Activated effector memory CD4-positive, alpha-beta T cell treated with anti-CD3 and anti-CD28 coated beads, Interleukin-2, amount 50 U/mL, for 16 hours (primary cell): ENCODE measurements around the gene MYO1D.
"Not testable (repeated sequence)": the region's sequence is repeated elsewhere in the genome, so short reads cannot be mapped to it uniquely, and the experiment has no call there.

Experiments used
- DNase-seq: peaks from one replicate; pipeline ENCODE4 v3.0.0-alpha.2; 2020

MYO1D gene

DNA sequence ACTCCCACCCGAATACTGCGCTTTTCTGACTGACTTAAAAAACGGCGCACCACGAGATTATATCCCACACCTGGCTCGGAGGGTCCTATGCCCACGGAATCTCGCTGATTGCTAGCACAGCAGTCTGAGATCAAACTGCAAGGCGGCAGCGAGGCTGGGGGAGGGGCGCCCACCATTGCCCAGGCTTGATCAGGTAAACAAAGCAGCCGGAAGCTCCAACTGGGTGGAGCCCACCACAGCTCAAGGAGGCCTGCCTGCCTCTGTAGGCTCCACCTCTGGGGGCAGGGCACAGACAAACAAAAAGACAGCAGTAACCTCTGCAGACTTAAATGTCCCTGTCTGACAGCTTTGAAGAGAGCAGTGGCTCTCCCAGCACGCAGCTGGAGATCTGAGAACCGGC is 10.5 kb upstream of the MYO1D start:
- not testable (repeated sequence) for DNase-seq

DNA sequence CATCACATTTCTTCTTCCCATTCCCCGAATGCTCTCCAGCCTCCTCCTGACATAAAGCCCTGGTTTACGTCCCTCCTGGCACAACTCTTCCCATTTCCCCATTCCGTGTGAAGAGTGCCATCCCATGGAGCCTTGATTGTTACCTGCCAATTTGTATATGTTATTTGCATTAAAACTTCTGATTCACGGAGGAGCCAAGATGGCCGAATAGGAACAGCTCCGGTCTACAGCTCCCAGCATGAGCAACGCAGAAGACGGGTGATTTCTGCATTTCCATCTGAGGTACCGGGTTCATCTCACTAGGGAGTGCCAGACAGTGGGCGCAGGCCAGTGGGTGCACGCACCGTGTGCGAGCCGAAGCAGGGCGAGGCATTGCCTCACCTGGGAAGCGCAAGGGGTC is 10.0 kb upstream of the MYO1D start:
- not testable (repeated sequence) for DNase-seq

DNA sequence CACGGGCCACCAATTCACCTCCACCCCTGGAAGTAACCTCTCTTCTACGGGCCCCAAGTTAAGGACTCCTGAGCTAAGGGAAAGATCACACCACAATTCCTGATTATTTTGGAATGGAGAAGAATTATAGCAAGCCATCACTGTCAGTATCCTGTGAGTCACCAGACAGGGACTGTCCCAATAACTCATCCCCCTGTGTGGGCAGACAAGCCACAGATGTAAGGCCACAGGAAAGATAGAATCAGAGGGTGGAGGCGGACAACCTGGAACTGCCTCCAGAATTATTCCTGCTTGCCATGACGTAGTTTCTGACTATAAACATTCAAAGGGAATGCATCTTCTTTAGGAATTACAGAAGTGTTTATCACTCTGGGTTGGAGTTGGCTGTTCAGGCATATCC is 5.8 kb upstream of the MYO1D start:
- peak; percentile 64 for DNase-seq

DNA sequence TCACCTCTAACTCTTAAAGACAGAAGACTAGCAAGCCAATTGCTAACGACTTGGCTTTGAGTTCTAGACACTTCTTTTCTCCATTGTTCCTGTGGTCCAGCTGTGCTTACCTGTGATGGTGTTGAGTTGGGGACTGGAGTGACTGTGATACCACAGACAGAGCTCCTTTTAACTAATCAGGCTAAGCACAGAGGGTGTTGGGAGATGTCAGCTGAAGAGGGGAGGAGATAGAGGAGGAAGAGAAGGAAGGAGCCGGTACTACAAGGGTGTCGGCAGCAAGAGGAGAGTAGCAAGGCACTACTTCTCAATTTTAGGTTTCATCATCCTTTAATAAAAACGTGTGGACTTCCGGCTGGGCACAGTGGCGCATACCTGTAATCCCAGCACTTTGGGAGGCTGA is 5.1 kb upstream of the MYO1D start:
- no peak for DNase-seq

DNA sequence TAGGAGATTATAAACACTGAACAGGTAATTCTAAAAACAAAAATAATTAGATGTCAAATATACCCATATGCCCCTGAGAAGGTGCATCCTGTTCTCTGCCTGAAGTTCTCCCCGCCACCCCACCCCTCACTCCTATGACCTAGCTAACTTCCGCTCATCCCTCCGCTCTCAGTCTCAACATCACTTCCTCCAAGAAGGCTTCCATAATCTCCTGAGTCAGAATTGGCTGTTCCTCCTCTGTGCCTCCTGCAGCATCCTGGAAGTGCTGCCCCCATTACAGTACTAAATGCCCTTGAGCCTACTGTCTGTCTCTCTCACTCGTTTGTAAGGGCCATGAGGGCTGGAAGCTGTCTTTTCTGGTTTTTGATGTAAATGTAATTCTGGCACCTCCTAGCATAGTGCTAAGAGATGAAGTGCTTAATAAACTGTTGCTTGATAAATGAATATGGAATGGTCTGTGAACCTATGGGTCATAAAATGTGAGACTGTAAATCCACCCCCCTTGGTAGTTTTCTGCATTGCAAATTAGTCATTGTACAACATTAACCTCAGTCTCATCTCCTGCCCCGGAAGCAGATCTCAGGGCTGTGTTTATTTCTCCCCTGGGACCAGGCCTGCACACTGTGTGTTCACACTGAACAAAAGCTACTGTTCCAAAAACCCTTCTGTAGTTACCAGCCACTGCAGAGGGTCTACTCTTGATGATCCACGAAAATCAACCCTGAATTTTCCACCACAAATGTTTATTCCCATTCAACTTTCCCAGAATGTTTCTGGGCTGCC is 3.9 kb upstream of the MYO1D start:
- DNase-seq: no peak

DNA sequence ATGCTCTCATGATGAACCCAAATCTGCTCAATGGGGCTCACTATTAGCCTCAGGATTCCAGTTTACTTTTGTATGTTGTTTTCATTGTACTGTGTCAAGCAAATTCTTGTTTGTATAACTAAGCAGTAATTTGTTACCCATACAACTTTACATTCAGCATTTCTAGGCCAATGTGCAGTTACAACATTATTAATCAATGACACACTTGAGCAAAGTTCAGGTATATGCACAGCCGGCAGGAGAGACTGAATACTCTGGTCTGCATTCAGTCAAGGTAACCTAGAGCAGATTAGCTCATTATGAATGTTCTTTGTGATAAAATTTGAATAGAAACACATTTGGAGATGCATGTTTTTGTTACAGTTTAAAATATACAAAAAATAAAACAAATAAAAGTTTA is 2.2 kb upstream of the MYO1D start:
- no peak for DNase-seq

DNA sequence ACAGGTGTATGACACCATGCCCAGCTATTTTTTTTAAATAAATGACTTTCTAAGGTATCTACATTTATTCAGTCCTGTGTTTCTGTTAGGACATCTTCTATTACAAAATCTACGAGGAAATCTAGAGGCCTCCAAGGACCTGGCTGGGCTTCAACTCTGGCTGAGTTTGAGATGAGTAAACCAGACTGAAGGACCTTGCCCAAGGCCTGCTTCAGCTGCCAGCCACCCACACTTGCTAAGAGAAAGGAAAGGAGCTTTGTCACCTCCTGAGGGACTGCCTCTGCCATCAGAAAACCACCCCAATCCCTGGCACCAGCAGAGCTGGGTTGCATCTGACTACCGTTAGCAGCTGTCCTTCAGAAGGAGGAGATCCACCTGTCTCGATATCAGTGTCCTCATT is 1.3 kb upstream of the MYO1D start:
- DNase-seq: no peak

DNA sequence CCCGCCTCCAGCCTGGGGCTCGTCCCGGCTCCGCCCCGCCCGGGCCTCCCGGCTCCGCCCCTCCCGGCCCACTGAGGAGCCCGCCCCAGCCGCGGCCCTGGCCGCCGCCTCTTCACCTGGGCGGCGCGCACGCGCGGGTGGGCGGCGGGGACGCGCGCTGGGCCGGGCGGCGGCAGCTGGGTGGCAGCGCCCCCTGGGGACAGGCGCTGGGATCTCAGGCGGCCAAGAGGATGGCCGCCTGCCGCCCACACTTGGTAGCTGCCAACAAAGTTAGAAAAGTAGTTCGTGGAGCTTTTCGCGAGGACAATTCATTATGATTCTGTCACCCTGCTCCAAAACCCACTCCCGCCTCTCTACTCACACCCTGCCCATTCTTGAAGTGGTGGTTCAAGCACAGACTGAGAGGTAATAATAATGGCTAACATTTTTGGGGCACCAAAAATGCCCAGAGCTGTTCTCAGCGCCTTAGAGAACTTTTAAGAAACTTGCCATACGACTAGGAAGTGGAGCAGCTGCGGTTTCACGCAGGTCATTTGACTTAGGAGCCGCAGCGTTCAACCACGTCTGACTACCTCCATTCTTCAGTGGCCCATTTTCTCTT is 340 bp upstream of the MYO1D start:
- peak; percentile 97 for DNase-seq

DNA sequence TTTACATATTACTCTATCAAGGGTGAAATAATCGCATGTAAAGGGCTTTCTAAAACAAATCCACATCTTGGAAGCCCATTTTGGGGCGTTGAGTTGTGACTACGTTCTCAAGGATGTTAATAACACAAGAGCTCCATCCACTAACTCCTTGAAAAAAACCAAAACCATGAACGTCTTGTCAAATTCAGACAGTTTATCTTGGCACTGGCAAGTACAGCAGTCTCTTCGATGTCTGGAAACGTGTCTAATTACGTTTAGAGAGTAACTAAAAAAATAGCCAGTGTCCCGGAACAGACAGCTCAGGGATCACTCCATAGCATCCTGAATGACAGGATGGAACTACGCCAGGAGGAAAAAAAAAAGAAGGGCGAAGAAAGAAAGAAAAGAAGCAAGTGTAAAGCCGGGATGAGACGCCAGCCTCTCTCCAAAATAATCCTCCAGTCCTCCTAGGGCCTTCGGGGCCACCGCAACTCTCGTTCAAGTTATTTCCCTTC is 954 bp downstream of the MYO1D start:
- DNase-seq: no peak

DNA sequence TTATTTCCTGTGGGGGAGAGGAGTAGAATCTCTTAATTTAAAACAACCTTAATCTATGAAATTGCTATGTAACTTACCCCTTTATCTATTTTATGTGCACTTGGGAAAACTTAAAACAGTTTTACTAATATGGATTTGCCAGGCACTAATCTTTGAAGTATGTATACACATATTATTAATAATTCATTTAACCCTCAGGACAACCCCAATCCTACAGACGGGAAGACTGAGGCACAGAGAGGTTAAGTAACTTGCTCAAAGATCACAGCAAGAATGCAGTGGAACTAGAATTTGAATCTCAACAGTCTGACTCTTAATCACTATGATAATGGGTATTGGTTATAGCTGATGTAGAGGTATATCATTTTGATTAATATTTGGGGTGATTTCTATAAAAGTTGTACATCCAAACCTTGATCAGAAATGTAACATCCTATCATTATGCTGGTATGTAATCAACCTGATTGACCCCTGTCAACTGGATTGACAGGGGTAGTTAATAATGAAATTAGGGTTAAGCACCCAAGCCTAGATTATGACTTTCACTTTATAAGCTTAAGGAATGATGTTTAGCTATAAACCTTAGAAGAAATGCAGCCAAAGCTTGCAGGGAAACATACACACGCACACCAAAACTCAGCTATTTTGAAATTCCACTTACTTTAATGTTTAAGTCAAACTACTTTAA is 1.6 kb downstream of the MYO1D start:
- DNase-seq: no peak

DNA sequence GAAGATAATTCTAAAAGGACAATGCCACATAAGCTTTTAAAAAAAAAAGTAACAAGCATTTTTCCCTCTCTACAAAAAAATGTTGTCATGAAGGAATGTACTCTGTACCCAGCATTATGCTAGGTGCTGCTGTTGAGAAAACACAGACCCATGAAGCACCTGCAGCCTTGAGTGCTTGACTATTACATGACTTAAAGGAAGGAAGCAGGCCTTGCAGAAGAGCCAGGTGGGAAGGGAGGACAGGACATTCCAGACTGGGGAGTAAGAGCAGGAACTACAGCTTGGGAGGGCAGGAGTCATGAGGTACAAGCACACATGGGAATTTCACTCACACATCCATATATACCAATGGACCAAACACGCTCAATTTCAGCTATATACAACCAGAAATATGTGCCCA is 3.8 kb downstream of the MYO1D start:
- no peak for DNase-seq

DNA sequence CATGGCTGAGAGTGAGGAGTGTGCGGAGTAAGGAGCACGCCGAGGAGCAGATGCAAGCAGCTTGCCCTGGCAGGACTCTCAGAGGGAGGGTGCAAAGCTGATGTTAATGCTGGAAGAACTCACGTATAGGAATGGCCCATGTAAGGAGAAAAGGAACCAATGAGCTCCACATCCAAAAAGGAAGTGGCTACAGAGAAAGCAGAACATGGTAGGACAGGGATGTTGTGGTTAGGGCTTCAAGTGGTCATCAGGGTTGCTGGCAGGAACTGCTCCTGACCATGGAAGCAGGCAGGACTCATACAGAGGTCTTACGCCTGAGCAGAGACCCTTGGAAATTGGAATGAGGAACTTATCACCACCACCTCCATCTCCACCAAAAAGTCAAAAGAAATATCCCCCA is 5.2 kb downstream of the MYO1D start:
- no peak for DNase-seq

DNA sequence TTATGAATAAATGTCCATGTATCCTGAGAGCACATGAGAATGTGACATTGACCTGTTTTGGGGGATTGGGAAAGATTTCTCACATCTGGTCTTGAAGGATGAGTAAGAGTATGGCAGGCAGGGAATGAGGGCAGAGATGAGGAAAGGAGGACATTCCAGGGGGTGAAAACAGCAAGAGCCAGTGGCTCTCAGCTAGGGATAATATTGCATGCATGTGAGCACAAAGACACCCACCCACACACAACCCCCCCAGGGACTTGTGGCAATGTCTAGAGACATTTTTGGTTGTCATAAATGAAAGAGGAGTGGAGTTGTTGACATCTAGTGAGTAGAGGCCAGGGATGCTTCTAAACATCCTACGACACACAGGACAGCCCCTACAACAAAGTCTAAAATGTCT is 6.0 kb downstream of the MYO1D start:
- DNase-seq: no peak

DNA sequence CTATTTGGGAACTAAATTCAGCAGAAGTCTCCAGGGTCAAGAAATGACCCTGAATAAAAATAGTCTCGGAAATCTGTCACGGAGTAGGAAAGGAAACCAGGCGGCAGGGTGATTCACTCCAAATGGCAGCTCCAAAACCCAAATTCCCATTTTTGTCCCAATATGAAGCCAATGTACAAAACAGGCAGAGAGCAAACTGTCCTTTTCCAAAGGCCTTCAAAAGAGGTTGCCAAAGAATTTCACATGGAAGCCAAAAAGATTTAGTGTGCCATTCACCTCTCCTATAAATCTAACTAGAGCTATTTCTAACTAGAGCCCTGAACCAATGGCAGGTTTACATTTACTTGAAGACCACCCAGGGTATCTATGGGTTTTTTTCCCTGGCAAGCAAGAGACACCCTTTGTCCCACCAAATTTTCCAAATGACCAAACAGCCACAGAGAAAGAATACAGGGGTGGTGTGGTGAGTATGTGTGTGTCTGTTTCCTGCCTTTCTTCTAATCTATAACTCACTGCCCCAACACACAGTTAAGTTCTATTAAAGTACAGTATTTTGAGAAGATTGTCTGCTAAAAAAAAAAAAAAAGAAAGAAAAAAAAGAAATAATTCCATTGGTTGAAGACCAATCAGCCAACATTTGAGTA is 6.8 kb downstream of the MYO1D start:
- no peak for DNase-seq

DNA sequence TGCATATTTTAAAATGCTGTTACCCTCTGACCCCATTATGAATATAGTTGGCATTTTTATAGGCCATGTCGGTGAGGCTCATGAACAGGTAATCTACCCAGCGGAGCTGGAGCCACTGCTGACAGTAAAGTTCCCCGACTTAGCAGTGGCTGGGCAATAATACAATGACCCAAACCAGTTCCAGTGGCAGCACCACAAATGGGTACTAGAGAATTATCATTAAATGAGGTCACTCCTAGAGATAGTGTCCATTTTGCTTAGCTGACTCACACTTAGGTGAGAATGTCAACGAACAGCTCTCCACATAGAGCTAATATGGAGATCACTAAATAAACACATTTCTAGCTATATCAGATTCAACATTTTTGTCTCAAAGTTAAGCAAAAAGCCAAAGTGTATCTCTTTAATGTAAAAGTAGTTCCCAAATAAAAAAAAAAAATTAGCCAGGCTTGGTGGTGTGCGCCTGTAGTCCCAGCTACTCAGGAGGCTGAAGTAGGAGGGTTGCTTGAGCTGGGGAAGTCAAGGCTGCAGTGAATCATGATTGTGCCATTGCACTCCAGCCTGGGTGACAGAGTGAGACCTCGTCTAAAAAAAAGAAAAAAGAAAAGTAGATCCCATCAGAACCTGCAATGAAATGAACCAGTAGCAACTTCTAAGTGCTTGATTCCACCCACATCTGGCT is 7.4 kb downstream of the MYO1D start:
- DNase-seq: no peak

DNA sequence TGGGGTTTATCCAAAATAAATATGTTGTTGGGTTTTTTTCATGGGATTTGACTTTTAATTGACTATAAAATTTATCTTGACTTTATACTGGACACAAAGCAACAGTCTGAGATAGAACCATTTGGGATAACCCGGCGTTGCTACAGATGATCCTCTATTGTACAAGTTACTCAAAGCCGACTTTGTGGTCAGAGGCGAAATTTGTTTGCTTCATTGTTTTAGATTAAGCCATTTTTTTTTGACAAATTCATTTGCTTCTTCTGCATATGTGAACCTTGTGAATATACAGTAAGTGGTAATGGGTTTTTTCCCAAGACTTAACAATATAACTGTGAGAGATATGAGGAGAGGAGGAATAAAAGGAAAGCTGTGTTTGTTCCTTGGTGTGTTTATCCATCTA is 11.8 kb downstream of the MYO1D start:
- no peak for DNase-seq

DNA sequence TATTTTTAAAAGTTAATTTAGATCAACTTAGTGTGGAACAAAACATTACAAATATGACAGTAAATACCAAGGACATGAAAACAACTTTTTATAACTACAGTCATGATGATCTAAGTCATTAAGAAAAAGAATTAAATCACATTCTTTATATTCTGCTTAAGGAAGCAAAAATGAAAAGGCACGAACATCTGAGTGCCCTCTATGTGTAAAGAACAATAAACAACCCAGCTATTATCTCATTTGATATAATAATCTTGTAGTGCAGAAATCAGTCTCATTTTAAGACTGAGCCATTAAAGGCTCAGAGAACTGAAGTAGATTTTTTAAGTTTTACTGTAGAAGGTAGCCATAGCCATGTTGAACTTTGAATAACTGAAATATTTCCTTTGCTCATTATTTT is 13.4 kb downstream of the MYO1D start:
- DNase-seq: no peak

DNA sequence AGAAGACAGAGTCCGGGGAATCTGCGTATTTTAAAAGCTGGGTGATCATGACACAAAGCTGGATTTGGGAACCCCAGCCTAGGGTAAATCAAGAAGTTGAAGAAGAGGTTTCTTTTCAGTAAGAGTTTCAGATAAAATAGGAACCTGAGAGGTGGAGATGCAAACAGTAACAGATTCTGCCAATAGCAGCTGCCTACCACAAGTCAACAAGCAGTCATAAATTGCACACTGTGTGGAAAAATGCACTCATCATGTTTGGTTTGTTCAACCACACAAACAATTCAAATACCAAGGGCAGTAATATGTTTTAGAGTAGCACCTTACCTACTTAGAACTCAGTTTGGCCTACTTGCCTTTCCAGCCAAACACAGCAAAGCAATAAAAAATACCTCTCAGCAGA is 14.0 kb downstream of the MYO1D start:
- DNase-seq: no peak

DNA sequence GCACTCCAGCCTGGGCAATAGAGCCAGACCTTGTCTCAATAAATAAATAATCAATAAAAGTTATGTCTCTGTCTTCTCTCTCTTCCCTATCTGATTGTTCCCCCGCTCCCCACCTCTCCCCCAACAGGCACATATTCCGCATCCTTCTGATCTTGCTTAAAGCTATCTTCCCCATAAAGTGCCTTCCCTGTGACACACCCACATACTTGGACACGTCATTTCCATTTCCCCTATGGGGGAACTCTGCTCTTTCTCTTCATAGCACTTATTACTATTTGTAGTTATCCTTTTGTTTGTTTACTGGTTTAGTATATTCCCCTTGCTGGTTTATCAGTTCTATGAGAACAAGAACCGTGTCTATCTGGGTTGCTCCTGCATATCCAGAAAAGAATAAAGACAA is 14.9 kb downstream of the MYO1D start:
- DNase-seq: no peak

DNA sequence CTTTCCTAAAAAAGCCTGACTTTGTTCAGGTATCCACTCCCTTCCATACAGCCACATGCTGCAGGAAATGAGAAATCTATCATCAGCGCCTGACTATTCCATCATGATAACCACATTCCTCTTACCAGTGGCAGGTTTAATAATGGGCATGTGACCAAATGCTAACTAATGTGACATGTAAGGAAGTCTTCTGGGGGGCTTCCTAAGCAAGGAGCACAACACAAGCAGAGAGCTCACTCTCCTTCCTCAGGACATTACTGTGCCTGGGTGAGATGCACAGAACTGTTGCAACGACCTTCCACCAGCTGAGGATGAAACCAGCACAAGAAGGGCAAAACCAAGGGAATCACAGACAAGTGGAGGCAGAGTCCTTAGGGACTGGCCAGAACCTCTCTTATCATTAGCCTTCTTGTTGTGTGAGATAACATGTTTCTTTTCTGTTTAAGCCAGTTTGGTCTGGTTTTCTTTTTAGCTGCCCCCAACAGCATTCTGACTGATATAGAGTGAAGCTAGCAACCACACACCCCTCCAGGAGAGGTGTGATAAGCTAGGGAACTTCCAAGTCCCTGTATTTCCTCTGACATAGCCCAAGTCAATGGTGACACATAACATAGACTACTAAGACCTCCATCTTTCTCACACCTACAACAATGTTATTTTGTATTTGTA is 16.9 kb downstream of the MYO1D start:
- no peak for DNase-seq

DNA sequence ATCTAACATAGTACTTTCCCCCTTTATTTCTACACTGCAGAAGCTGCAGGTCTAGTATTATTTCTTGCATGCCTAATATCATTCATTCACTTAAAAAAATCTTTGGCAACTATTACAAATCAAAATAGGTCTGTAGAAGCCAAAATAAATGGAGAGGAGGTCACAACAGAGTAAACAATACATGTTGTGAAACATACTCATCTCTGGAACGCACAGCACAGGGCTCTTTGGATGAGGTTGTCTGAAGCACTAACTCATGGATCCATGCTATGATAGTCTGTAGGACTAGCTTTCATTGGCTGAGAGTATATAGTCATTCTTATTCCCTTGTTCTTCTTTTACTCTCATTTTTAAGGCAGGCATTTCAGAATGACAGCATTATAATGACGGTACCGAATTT is 21.3 kb downstream of the MYO1D start:
- no peak for DNase-seq

DNA sequence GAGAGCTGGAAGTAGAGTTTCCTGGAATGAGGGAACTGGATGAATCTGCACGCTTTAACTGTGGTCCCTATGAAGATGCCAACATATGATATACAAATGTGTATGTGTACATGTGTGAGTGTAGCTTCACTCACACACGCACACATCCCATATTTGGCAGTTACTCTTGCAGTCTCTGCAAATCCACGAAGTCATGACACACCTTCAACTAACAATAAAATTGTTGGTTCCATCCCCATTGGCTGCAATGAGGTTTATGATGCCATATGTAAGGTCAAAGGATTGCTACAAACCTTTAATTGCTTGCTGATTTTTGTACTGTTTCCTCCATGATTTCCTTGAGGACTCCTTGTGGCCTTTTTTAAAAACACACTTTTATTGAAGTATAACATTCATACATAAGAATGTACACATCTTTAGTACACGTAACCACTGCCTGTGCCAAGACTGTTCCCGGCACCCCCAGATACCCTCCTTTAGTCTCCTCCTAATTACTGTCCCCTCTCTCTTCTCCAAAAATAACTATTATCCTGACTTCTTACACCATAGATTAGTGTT is 22.0 kb downstream of the MYO1D start:
- DNase-seq: no peak
